IMR-90 (cell line): Measurements from ENCODE around the gene FAM47E. TPM values are rescaled to one million over a fixed set of nuclear protein-coding genes. Genes with fewer than 3 reads are reported as not detected.

ENCODE experiments used
- ATAC-seq: fragments of 200-7000 bp; cut with Tn5 transposase; 2 replicates; pipeline ENCODE4 v1.9.1; 2020; ENCODE audit warnings: low read depth, mild to moderate bottlenecking, moderate library complexity
- BruUV-seq: library from RNA; stranded (reverse); fragments of 400-500 nt; replicated peaks from 2 replicates; lab custom pipeline; 2021; lab: Mats Ljungman, UMichigan
- CTCF ChIA-PET: fragments of 300-600 bp; formaldehyde crosslinking; extraction: SDS; loops from one replicate; lab custom pipeline; 2021; ENCODE audit warnings: antibody characterized with exemption; lab: Yijun Ruan, JAX
- POLR2A ChIA-PET: fragments of 300-600 bp; sonication (Branson Sonifier 250); formaldehyde crosslinking; loops from one replicate; lab custom pipeline; 2022; ENCODE audit warnings: antibody characterized with exemption; ENCODE audit not compliant: unreplicated experiment; lab: Charles Lee
- DNase-seq: peaks from one replicate; pipeline ENCODE4 v3.0.0; 2013
- H2AFZ ChIP-seq: replicated peaks from 2 replicates; pipeline ENCODE3; 2013; ENCODE audit warnings: low read length, mild to moderate bottlenecking; ENCODE audit not compliant: poor library complexity
- H2AK5ac ChIP-seq: 2 replicates; pipeline ENCODE4 v1.6.1; 2013; ENCODE audit warnings: low read depth, low read length, inconsistent platforms
- H2AK9ac ChIP-seq: replicated peaks from 2 replicates; pipeline ENCODE3; 2013; ENCODE audit warnings: mild to moderate bottlenecking, low read depth, low read length, moderate library complexity; ENCODE audit not compliant: poor library complexity
- H2BK120ac ChIP-seq: 2 replicates; pipeline ENCODE4 v1.6.1; 2013; ENCODE audit warnings: low read depth, low read length, inconsistent platforms
- H2BK15ac ChIP-seq: 3 replicates; pipeline ENCODE4 v1.6.1; 2013; ENCODE audit warnings: low read depth, low read length, inconsistent platforms
- H2BK20ac ChIP-seq: 2 replicates; pipeline ENCODE4 v1.6.1; 2013; ENCODE audit warnings: low read depth, mild to moderate bottlenecking, inconsistent platforms, low read length, moderate library complexity
- H2BK5ac ChIP-seq: 2 replicates; pipeline ENCODE4 v1.6.1; 2013; ENCODE audit warnings: mild to moderate bottlenecking, low read depth, low read length, inconsistent platforms; ENCODE audit not compliant: poor library complexity, severe bottlenecking
- H3K14ac ChIP-seq: replicated peaks from 2 replicates; pipeline ENCODE4 v1.6.1; 2013; ENCODE audit warnings: low read depth, low read length, inconsistent platforms
- H3K18ac ChIP-seq: 2 replicates; pipeline ENCODE4 v1.6.1; 2013; ENCODE audit warnings: low read depth, low read length, control low read depth
- H3K23ac ChIP-seq: 2 replicates; pipeline ENCODE4 v1.6.1; 2013; ENCODE audit warnings: low read depth, low read length, inconsistent platforms
- H3K27ac ChIP-seq: 2 replicates; pipeline ENCODE4 v1.5.1; 2013; ENCODE audit warnings: mild to moderate bottlenecking, control low read depth, low read length; ENCODE audit not compliant: insufficient read depth
- H3K27me3 ChIP-seq: 2 replicates; pipeline ENCODE4 v1.6.1; 2013; ENCODE audit warnings: low read length; ENCODE audit not compliant: control insufficient read depth, insufficient read depth
- H3K36me3 ChIP-seq: 2 replicates; pipeline ENCODE4 v1.6.1; 2013; ENCODE audit warnings: low read length, mixed read lengths; ENCODE audit not compliant: control insufficient read depth, insufficient read depth
- H3K4ac ChIP-seq: 2 replicates; pipeline ENCODE4 v1.6.1; 2013; ENCODE audit warnings: low read depth, low read length, inconsistent platforms
- H3K4me1 ChIP-seq: 2 replicates; pipeline ENCODE4 v1.6.1; 2013; ENCODE audit warnings: low read length, mixed read lengths; ENCODE audit not compliant: control insufficient read depth, insufficient read depth
- H3K4me2 ChIP-seq: 2 replicates; pipeline ENCODE4 v1.6.1; 2013; ENCODE audit warnings: low read depth, mild to moderate bottlenecking, control low read depth, low read length, moderate library complexity
- H3K4me3 ChIP-seq: 2 replicates; pipeline ENCODE4 v1.5.1; 2013; ENCODE audit warnings: low read depth, mild to moderate bottlenecking, control low read depth, low read length, moderate library complexity; ENCODE audit not compliant: insufficient read depth
- H3K56ac ChIP-seq: 2 replicates; pipeline ENCODE4 v1.6.1; 2013; ENCODE audit warnings: low read length, inconsistent platforms; ENCODE audit not compliant: insufficient read depth; ENCODE audit errors: extremely low read depth
- H3K79me1 ChIP-seq, 2 experiments: 2 replicates each; pipeline ENCODE4 v1.6.1; 2013; ENCODE audit warnings: low read length in 2 of 2, inconsistent platforms in 1 of 2, low read depth in 1 of 2
- H3K9ac ChIP-seq: 2 replicates; pipeline ENCODE4 v1.6.1; 2013; ENCODE audit warnings: low read depth, low read length, control low read depth
- H3K9me1 ChIP-seq: 2 replicates; pipeline ENCODE4 v1.6.1; 2013; ENCODE audit warnings: low read length, inconsistent platforms; ENCODE audit not compliant: insufficient read depth
- H3K9me3 ChIP-seq: 2 replicates; pipeline ENCODE4 v1.6.1; 2013; ENCODE audit warnings: low read length; ENCODE audit not compliant: control insufficient read depth, insufficient read depth
- H4K20me1 ChIP-seq: 2 replicates; pipeline ENCODE4 v1.6.1; 2013; ENCODE audit warnings: low read length, inconsistent platforms; ENCODE audit not compliant: insufficient read depth
- H4K5ac ChIP-seq: 2 replicates; pipeline ENCODE4 v1.6.1; 2013; ENCODE audit warnings: mild to moderate bottlenecking, low read depth, low read length, control low read depth
- H4K8ac ChIP-seq, 2 experiments: 2 replicates each; pipeline ENCODE4 v1.6.1; 2013; ENCODE audit warnings: low read depth in 2 of 2, low read length in 2 of 2, control low read depth in 1 of 2, inconsistent platforms in 1 of 2
- H4K91ac ChIP-seq: 2 replicates; pipeline ENCODE4 v1.6.1; 2013; ENCODE audit warnings: low read depth, low read length, inconsistent platforms; ENCODE audit not compliant: insufficient read depth
- CEBPB ChIP-seq: IDR thresholded peaks from 2 replicates; pipeline ENCODE4 v1.6.1; 2012; ENCODE audit warnings: low read depth, low read length, improper control_type of control experiment
- ELK1 ChIP-seq: fragments of 150-350 bp; IDR thresholded peaks from 2 replicates; pipeline ENCODE4 v1.6.1; 2016; ENCODE audit warnings: low read depth, mild to moderate bottlenecking, low read length, moderate library complexity, borderline replicate concordance
- MAZ ChIP-seq: IDR thresholded peaks from 2 replicates; pipeline ENCODE4 v1.6.1; 2012; ENCODE audit warnings: low read depth, mild to moderate bottlenecking, low read length, improper control_type of control experiment, moderate library complexity, borderline replicate concordance
- MXI1 ChIP-seq: IDR thresholded peaks from 2 replicates; pipeline ENCODE4 v1.6.1; 2012; ENCODE audit warnings: low read depth, mild to moderate bottlenecking, low read length, moderate library complexity, borderline replicate concordance
- NFE2L2 ChIP-seq: fragments of 150-350 bp; IDR thresholded peaks from 2 replicates; pipeline ENCODE4 v1.6.1; 2016; ENCODE audit warnings: low read depth, mild to moderate bottlenecking, low read length
- RAD21 ChIP-seq: IDR thresholded peaks from 2 replicates; pipeline ENCODE4 v1.6.1; 2012; ENCODE audit warnings: low read length, improper control_type of control experiment
- RCOR1 ChIP-seq: IDR thresholded peaks from 2 replicates; pipeline ENCODE4 v1.6.1; 2012; ENCODE audit warnings: mild to moderate bottlenecking, low read length, improper control_type of control experiment; ENCODE audit not compliant: insufficient replicate concordance
- SMC3 ChIP-seq: fragments of 150-350 bp; IDR thresholded peaks from 2 replicates; pipeline ENCODE4 v1.6.1; 2016; ENCODE audit warnings: low read depth, mild to moderate bottlenecking, antibody characterized with exemption, low read length, moderate library complexity
- WGBS, 2 experiments: methylation state at CpG; one replicate each; pipeline versions ENCODE4 v1.1.5 to v1.1.7; 2013; ENCODE audit warnings: missing lambda C conversion rate in 2 of 2; ENCODE audit not compliant: insufficient read length in 1 of 2; ENCODE audit errors: extremely low coverage in 2 of 2; 5-methylcytosine and 5-hydroxymethylcytosine counted together
- dilution Hi-C: fragments of 300-500 bp; cut with HindIII; formaldehyde crosslinking; loops from one replicate; pipeline ENCODE4 v1.14.3; 2018; ENCODE audit warnings: low sequenced_read_pairs; ENCODE audit not compliant: unreplicated experiment
- in situ Hi-C: fragments of 300-500 bp; cut with MboI; formaldehyde crosslinking; loops from 3 replicates; pipeline ENCODE4 v1.14.3; 2019; ENCODE audit warnings: low sequenced_read_pairs, inconsistent platforms, mixed read lengths
- intact Hi-C: fragments of 100-400 bp; cut with micrococcal nuclease; formaldehyde crosslinking; loops from 2 replicates; pipeline ENCODE4 v1.10.0; 2022
- polyA plus RNA-seq, 3 experiments: library from polyadenylated mRNA; depleted of rRNA; stranded (reverse); fragments of >200 nt; gene quantifications; 2 replicates each; pipeline ENCODE4 v1.2.3, GENCODE V29; 2012; ENCODE audit warnings: low replicate concordance in 1 of 3
- total RNA-seq: library from RNA; depleted of rRNA; stranded (reverse); fragments of >200 nt; gene quantifications from 2 replicates; pipeline ENCODE4 v1.2.3, GENCODE V29; 2012
- TF ChIP-seq, protein P1 (sequence below): conservative IDR thresholded peaks from 2 replicates; pipeline ENCODE4 v1.5.1; 2012; ENCODE audit warnings: mild to moderate bottlenecking, low read depth, low read length, improper control_type of control experiment

Gene FAM47E
- total and polyA plus RNA-seq, 2 of the 4 experiments (the other 2 are of a cell fraction) = 0.05 TPM; not detected in 1

- no peaks in the 10 kb centered on the region for H3K27me3 ChIP-seq
- H4K8ac ChIP-seq = no peak overlapping the region
- no peaks in the 10 kb centered on the region for H3K9me3 ChIP-seq
- no peak overlapping the region for H2AK5ac ChIP-seq
- H4K5ac ChIP-seq = no peak overlapping the region
- intact Hi-C loops = no loop called here
- WGBS, 2 experiments = 85% methylated on average over 2 of the region's 4 CpGs; no CpG with 5 or more reads in 1 of the 2 experiments
- H3K36me3 ChIP-seq = peaks cover 1% of the 10 kb centered on the region; the same call in 1 of the 2 replicates
- H2BK5ac ChIP-seq = no peak overlapping the region
- TF ChIP-seq NFE2L2 (no peak), MAZ (no peak), SMC3 (no peak), CEBPB (no peak), MXI1 (no peak), ELK1 (no peak), RAD21 (no peak), RCOR1 (no peak)
- TF ChIP-seq, protein P1, sequence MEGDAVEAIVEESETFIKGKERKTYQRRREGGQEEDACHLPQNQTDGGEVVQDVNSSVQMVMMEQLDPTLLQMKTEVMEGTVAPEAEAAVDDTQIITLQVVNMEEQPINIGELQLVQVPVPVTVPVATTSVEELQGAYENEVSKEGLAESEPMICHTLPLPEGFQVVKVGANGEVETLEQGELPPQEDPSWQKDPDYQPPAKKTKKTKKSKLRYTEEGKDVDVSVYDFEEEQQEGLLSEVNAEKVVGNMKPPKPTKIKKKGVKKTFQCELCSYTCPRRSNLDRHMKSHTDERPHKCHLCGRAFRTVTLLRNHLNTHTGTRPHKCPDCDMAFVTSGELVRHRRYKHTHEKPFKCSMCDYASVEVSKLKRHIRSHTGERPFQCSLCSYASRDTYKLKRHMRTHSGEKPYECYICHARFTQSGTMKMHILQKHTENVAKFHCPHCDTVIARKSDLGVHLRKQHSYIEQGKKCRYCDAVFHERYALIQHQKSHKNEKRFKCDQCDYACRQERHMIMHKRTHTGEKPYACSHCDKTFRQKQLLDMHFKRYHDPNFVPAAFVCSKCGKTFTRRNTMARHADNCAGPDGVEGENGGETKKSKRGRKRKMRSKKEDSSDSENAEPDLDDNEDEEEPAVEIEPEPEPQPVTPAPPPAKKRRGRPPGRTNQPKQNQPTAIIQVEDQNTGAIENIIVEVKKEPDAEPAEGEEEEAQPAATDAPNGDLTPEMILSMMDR = no peak
- no peak overlapping the region for H3K9ac ChIP-seq
- peaks cover 18% of the 10 kb centered on the region for H3K9me1 ChIP-seq
- no peak overlapping the region for H2BK15ac ChIP-seq
- H3K27ac ChIP-seq = no peak overlapping the region
- CTCF ChIA-PET = interaction anchor here (1.1 kb wide), 1 partner anchor 31 kb away, joined by 3 read pairs; no protein-coding TSS in a partner anchor
- H3K4ac ChIP-seq = no peak overlapping the region
- dilution Hi-C loops = no loop called here
- no peak overlapping the region for H2BK120ac ChIP-seq
- in situ Hi-C loops = no loop called here
- H3K4me3 ChIP-seq = no peak overlapping the region
- no peak overlapping the region for H2AK9ac ChIP-seq
- DNase-seq (no peak), ATAC-seq (no peak)
- no peak overlapping the region for H2BK20ac ChIP-seq
- peaks cover 17% of the 10 kb centered on the region; the same call in 1 of the 2 replicates for H4K20me1 ChIP-seq
- no peak overlapping the region for H2AFZ ChIP-seq
- H4K91ac ChIP-seq = no peak overlapping the region
- no TSS peak for BruUV-seq
- peaks cover 18 to 67% of the 10 kb centered on the region in 2 experiments for H3K79me1 ChIP-seq
- H3K18ac ChIP-seq = no peak overlapping the region
- H3K14ac ChIP-seq = no peak overlapping the region
- peak overlapping the region; percentile 53; the same call in 1 of the 2 replicates for H3K23ac ChIP-seq
- H3K56ac ChIP-seq = no peak overlapping the region
- peak overlapping the region; percentile 34 for H3K4me2 ChIP-seq
- H3K4me1 ChIP-seq = peaks cover 16% of the 10 kb centered on the region
- POLR2A ChIA-PET = no interaction called here
Observed at GRCh38 chr4:76210452-76210851, 41.1 kb upstream of the FAM47E start.
